HG03095 (cell line): ENCODE measurements around the gene SLC22A31.
"Not testable (repeated sequence)": the region's sequence is repeated elsewhere in the genome, so short reads cannot be mapped to it uniquely, and the experiment has no call there.

ENCODE experiments used
- ATAC-seq: cut with Tn5 transposase; IDR thresholded peaks from one replicate; pipeline ENCODE4 v1.9.1; 2021; ENCODE audit warnings: moderate library complexity; ENCODE audit not compliant: unreplicated experiment

Gene SLC22A31

DNA sequence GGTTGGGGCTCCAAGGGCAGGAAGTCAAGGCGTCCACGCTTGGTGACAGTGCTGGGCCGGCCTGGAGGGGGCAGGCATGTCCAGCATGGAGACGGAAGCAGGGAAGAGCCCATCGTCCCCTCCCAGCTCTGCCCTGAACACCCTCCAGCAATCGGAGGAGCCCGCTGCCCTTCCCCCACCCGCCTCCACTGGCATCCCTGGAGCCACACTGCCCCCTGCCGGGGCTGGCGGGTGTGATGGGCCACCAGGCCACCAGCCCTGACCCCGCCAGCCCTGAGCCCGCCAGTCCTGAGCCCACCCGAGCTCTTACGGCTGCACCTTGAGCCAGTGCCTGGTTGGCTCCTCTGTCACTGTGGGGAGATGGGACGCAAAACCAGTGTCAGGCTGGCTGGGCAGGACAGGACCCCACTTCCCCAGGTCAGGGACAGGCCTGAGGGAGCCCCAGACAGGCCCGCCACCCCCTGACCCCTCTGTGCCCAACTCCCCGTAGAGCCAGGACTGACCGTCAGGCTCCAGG lies 32.9 kb downstream of the SLC22A31 start:
- ATAC-seq, result no peak

GRCh38 chr16:89166696-89167424 lies 33.5 kb downstream of the SLC22A31 start:
- ATAC-seq, result no peak

DNA sequence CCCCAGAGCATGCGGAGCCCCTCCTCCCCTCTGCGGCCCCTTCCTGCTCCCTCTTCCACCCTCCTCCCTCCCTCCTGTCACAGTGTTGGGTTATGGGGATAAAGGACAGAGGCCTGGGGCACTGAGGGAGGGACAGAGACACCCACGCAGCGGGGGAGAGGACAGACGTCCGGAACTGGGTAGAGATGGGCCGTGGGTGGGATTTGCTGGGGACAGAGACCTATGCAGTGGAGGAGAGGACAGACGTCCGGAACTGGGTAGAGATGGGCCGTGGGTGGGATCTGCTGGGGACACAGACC lies 34.7 kb downstream of the SLC22A31 start:
- not testable (repeated sequence) for ATAC-seq

DNA sequence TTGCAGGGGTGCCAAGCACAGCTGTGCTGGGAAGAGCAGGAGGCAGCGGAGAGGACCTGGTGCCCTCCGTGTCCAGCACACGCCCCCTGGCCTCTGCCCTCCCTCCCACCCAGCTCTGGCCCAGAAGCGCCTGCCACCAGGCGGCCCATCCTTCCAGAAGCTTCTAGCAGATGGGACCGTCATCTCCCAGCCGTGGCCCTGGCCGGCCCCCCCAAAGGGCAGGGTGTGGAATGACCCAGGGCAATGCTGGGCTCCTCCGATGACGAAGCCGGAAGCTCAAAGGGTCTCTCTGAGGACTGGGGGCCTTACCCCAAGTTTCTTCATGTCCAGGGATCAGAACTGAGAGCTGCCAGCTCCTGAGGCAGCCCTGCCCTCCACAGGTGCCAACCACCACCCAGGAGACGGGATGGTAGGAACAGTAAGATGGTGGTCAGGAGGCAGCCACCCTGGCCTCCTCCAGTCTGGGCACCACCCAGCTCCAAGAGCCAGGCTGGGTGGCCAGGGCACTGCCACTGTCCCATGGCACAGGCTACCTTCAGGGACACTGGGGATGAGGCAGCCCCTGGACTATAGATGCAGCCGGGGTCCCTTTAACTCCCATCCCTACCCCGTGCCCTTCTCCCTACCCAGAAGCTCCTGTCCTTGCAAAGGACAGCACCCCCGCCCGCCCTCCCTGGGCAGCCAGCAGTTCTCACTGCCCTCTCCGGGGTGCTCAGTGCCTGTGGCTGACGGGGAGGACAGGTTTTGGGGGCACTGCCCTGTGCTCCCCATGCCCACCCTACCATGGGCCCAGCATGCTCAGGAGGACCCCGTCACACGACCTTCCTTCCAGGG lies 35.3 kb downstream of the SLC22A31 start:
- no peak for ATAC-seq

GRCh38 chr16:89164436-89164835 lies 35.9 kb downstream of the SLC22A31 start:
- ATAC-seq, result no peak

- ATAC-seq, result no peak
These were observed 37.0 kb downstream of the SLC22A31 start for GRCh38 chr16:89163297-89163696.

DNA sequence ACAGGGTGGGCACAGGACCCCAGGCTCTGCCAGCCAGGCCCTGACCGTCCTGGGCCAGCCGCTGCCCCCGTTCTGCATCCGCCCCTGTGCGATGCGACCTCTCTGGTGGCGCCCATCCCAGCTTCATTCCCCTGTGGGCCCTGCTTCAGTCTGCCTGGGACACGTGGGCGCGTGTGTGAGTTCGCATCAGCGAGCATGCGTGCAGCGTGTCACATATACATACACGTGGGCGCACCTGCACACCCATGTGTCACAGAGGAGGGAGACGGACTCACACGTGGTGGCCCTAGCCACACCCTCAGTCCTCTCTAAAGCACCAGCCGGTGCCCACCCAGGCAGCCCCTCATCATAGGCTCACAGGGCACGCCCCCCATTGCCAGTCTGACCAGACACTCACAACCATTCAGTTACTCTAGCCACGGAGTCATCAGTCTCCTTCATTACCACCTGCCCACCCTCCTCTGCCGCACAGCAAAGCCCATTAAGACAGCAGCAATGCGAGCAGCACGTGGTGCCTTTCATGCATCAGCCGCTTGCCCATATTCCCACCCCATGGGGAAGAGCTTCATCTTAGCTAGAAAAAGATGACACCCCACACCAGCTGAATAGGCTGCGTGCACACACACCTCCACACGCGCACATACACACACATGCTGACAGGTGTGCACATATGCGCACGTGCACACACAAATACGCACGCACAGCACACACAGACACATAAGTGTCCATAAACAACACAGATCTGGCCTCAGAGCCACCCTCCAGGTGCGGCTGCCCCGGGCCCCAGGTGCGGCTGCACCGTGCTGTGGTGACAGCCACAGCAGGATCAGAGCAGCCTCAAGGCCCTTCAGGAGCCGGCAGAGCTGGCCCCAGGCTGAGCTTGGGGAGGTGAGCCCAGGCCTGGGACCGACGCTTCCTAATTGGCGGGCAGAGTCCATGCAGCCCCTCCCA lies 38.3 kb downstream of the SLC22A31 start:
- ATAC-seq, result no peak

DNA sequence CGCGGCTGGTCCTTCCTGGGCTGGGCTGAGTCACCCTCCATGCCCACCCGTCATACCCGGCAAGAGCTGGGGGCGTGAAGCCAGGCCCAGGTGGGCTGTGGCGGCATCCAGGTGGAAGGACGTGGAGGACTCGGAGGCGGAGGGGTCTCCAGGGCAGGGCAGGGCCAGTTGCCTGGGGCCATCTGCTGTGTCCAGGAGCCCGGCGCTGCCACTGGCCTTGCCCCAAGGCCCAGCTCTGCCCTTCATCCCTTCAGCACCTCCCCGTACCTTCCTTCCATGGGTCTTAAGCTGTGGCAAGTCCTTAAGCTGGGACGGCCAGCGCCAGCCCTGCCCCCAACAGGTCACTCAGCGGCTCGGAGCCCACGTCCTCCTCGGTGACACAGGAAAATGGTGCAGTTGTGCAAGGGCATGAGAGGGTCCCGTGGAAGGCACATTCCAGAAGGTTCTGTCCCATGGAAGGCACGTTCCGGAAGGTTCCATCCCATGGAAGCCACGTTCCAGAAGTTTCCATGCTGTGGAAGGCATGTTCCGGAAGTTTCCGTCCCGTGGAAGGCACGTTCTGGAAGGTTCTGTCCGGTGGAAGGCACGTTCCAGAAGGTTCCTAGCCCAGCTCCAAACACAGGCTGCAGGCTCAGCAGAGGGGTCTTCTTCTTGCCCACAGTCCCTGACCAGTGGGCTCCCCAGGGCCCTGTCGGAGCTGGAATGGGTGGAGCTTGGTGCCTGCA lies 39.2 kb downstream of the SLC22A31 start:
- no peak for ATAC-seq

DNA sequence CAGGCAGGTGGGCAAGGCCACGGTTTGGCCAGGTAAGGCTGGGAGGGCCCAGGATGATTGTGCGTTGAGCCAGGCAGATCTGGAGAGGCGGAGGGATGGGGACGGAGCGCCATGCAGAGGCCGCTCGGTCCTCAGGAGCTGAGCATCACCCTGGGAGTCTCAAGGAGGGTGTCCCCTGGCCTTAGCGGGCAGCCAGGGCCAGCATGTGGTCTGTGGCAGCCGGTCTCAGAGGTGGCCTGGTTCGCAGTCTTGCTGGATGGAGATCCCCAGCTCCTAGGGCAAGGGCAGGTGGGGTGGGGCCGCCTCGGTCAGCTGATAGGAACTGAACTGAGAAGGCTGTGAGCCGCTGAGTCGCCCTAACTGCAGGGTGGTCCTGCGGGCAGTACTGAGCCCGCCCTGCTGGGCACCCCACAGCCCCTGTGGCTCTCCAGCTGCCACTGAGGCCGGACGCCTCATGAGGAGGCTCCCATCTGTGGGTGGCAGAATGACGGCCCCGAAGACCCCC lies 40.4 kb downstream of the SLC22A31 start:
- no peak for ATAC-seq

DNA sequence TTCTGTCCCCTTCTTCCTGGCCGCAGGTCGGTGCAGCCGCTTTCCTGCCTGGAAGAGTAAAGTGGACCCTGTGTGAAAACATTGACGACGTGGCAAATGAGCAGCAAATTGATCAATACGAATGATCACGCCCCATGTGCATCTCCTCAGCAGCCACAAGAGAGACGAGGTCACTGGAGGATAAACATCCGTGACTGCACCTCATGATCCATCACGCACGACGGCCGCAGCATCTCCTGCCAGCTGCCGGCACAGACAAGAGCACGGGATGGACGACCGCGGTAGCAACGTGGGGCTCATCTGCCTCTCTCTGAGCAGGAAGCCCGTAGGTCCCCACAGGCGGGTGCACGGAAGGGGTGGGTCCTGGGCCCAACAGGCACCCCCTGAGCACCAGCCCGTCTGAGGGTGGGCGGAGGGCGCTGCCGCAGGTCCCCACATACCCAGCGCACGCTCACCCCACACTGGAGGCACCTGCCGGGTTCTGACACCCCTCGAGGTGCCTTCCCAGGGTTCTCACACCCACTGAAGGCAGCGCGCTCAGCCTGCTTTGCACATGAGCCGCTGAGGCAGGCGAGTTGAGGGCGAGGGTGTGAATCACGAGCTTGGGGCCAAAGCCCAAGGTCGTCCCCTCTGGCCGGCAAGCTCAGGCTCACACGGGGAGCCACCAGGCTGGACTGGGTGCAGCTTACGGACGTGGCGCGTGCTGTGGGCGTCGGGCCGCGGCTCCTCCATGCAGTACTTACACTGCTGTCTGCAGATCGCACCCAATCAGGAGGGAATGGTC lies 41.1 kb downstream of the SLC22A31 start:
- no peak for ATAC-seq

- no peak for ATAC-seq
These were observed 42.6 kb downstream of the SLC22A31 start for GRCh38 chr16:89157778-89158177.

GRCh38 chr16:89156740-89157645 lies 43.3 kb downstream of the SLC22A31 start:
- ATAC-seq, result no peak

- ATAC-seq, result no peak
These were observed 44.2 kb downstream of the SLC22A31 start for GRCh38 chr16:89155851-89156739.

- ATAC-seq, result no peak
These were observed 45.1 kb downstream of the SLC22A31 start for GRCh38 chr16:89155184-89155679.

DNA sequence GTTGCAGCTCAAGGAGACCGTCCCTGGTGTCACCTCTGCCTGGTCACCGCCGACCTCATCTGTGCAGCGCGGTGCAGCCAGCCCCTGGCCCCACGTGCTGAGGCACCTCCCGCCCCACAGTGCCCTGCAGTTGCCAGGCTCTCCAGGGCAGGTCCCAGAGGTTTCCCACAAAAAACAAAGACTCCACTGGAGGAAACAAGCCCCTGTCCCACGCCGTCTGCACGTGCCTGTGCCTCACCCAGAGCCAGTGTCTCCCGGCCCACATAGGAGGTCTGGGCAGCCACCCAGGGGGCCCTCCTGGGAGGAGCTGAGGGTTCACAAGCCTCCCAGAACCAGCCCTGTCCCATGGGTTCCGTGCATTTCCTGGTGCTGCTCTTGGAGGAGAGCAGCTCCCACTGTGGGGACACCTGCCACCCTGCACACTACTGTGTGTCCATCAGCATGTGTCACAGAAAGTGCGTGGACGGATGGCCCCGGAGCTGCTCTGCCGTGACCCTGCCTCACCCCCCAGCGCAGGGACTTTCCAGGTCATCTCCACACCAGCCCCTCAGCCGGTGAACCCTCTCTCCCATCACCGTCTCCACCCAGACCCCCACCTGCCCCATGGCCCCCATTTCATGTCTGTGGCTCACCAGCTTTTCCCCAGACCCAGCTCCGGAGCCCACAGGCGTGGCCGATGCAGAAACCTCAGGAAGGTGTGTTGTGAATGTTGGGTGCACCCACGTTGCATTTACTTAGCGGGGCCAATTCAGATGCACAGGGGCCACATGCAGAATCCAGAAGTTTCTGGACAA lies 45.8 kb downstream of the SLC22A31 start:
- no peak for ATAC-seq

- ATAC-seq, result no peak
These were observed 46.5 kb downstream of the SLC22A31 start for GRCh38 chr16:89153848-89154271.
